PC-9 (cell line): ENCODE measurements around the gene MRPL49.

Source experiments
- CTCF ChIP-seq: fragments of 200-600 bp; sonication (generic); conservative IDR thresholded peaks from 2 replicates; pipeline ENCODE4 v1.6.1; 2017; ENCODE audit warnings: mixed run types, antibody characterized with exemption, mild to moderate bottlenecking, moderate library complexity
- EZH2 ChIP-seq: fragments of 200-600 bp; sonication (generic); IDR thresholded peaks from 2 replicates; pipeline ENCODE4 v1.8.0; 2017; ENCODE audit warnings: antibody characterized with exemption, low read depth

GRCh38 chr11:65156256-65156655 lies 34.1 kb downstream of the MRPL49 start:
- no peak for TF ChIP-seq CTCF
- no peak for TF ChIP-seq EZH2
